Astrocyte (in vitro differentiated cells and primary cell): ENCODE measurements around the gene PUM2. TPM values are rescaled to one million over a fixed set of nuclear protein-coding genes. Genes with fewer than 3 reads are reported as not detected.

ENCODE experiments used
- DNase-seq: peaks from one replicate; pipeline ENCODE4 v3.0.0-alpha.2; 2010; ENCODE audit warnings: low read depth
- FAIRE-seq: peaks from 2 replicates; lab custom pipeline; 2011; peaks lifted over from hg19 to GRCh38; lab: Jason Lieb, UNC
- H2AFZ ChIP-seq: 2 replicates; pipeline ENCODE4 v1.6.0; 2012; ENCODE audit warnings: low read depth, low read length, inconsistent platforms
- H3K27ac ChIP-seq: 2 replicates; pipeline ENCODE4 v1.5.1; 2011; ENCODE audit warnings: low read depth, low read length, inconsistent platforms
- H3K27me3 ChIP-seq: 2 replicates; pipeline ENCODE4 v1.6.0; 2011; ENCODE audit warnings: low read length, inconsistent platforms; ENCODE audit not compliant: insufficient read depth
- H3K36me3 ChIP-seq: 2 replicates; pipeline ENCODE4 v1.5.1; 2011; ENCODE audit warnings: low read length, inconsistent platforms; ENCODE audit not compliant: insufficient read depth
- H3K4me1 ChIP-seq: 2 replicates; pipeline ENCODE4 v1.5.1; 2011; ENCODE audit warnings: low read length, inconsistent platforms; ENCODE audit not compliant: insufficient read depth
- H3K4me2 ChIP-seq: 2 replicates; pipeline ENCODE4 v1.6.0; 2012; ENCODE audit warnings: low read length, inconsistent platforms
- H3K4me3 ChIP-seq: 2 replicates; pipeline ENCODE4 v1.5.1; 2011; ENCODE audit warnings: low read depth, mild to moderate bottlenecking, low read length, inconsistent platforms; ENCODE audit not compliant: insufficient read depth
- H3K79me2 ChIP-seq: 2 replicates; pipeline ENCODE4 v1.6.0; 2012; ENCODE audit warnings: mild to moderate bottlenecking, low read length, inconsistent platforms; ENCODE audit not compliant: insufficient read depth
- H3K9ac ChIP-seq: 2 replicates; pipeline ENCODE4 v1.6.0; 2012; ENCODE audit warnings: mild to moderate bottlenecking, low read length, inconsistent platforms
- H3K9me3 ChIP-seq: 2 replicates; pipeline ENCODE4 v1.5.1; 2012; ENCODE audit warnings: low read depth, mild to moderate bottlenecking, low read length, inconsistent platforms; ENCODE audit not compliant: insufficient read depth
- H4K20me1 ChIP-seq: 2 replicates; pipeline ENCODE4 v1.6.0; 2012; ENCODE audit warnings: low read length, inconsistent platforms; ENCODE audit not compliant: insufficient read depth
- H3K27ac Mint-ChIP-seq: one replicate; pipeline ENCODE4 v1.8.0; 2021; ENCODE audit warnings: mild to moderate bottlenecking, mixed read lengths; ENCODE audit not compliant: unreplicated experiment
- H3K27me3 Mint-ChIP-seq: one replicate; pipeline ENCODE4 v1.8.0; 2021; ENCODE audit warnings: low read depth, mixed read lengths; ENCODE audit not compliant: unreplicated experiment
- H3K36me3 Mint-ChIP-seq: one replicate; pipeline ENCODE4 v1.8.0; 2021; ENCODE audit warnings: low read depth, mixed read lengths; ENCODE audit not compliant: unreplicated experiment
- H3K4me1 Mint-ChIP-seq: one replicate; pipeline ENCODE4 v1.8.0; 2021; ENCODE audit warnings: low read depth, mixed read lengths; ENCODE audit not compliant: unreplicated experiment
- H3K4me3 Mint-ChIP-seq: one replicate; pipeline ENCODE4 v1.8.0; 2021; ENCODE audit warnings: mild to moderate bottlenecking, moderate library complexity, mixed read lengths; ENCODE audit not compliant: unreplicated experiment
- H3K9me3 Mint-ChIP-seq: one replicate; pipeline ENCODE4 v1.8.0; 2021; ENCODE audit warnings: mild to moderate bottlenecking, mixed read lengths; ENCODE audit not compliant: unreplicated experiment
- CTCF ChIP-seq: IDR thresholded peaks from 2 replicates; pipeline ENCODE4 v1.5.1; 2011; ENCODE audit warnings: low read depth, mild to moderate bottlenecking, inconsistent platforms, low read length, moderate library complexity; ENCODE audit not compliant: insufficient read depth
- EZH2 ChIP-seq: IDR thresholded peaks from 2 replicates; pipeline ENCODE4 v1.6.1; 2012; ENCODE audit warnings: mild to moderate bottlenecking, low read length, inconsistent platforms; ENCODE audit not compliant: insufficient read depth
- total RNA-seq: library from RNA; stranded (reverse); gene quantifications from 2 replicates; pipeline ENCODE4 v1.2.1, GENCODE V29; 2021

Gene PUM2
- total RNA-seq, 1 donor from 2014 or later, result 69.4 TPM

- Mint-ChIP-seq H3K4me1 (peaks cover 6% of the 10 kb centered on the region), H3K36me3 (peaks cover 24% of the 10 kb centered on the region), H3K27me3 (peaks cover 18% of the 10 kb centered on the region), H3K9me3 (no peaks in the 10 kb centered on the region), H3K27ac (no peak overlapping the region), H3K4me3 (no peak overlapping the region)
- H3K9ac ChIP-seq, result no peak overlapping the region
- H3K27me3 ChIP-seq, result no peaks in the 10 kb centered on the region
- H3K4me2 ChIP-seq, result no peak overlapping the region
- H3K36me3 ChIP-seq, result peaks cover 4% of the 10 kb centered on the region
- no peak overlapping the region for H3K27ac ChIP-seq
- TF ChIP-seq CTCF (no peak), EZH2 (no peak)
- no peaks in the 10 kb centered on the region for H3K9me3 ChIP-seq
- H4K20me1 ChIP-seq, result peaks cover 1% of the 10 kb centered on the region
- no peak overlapping the region for H2AFZ ChIP-seq
- H3K4me3 ChIP-seq, result no peak overlapping the region
- FAIRE-seq (no peak), DNase-seq (no peak)
- H3K79me2 ChIP-seq, result peaks cover 3% of the 10 kb centered on the region
- H3K4me1 ChIP-seq, result no peaks in the 10 kb centered on the region
Observed at GRCh38 chr2:20201671-20202070, 149.0 kb downstream of the PUM2 start.

DNA sequence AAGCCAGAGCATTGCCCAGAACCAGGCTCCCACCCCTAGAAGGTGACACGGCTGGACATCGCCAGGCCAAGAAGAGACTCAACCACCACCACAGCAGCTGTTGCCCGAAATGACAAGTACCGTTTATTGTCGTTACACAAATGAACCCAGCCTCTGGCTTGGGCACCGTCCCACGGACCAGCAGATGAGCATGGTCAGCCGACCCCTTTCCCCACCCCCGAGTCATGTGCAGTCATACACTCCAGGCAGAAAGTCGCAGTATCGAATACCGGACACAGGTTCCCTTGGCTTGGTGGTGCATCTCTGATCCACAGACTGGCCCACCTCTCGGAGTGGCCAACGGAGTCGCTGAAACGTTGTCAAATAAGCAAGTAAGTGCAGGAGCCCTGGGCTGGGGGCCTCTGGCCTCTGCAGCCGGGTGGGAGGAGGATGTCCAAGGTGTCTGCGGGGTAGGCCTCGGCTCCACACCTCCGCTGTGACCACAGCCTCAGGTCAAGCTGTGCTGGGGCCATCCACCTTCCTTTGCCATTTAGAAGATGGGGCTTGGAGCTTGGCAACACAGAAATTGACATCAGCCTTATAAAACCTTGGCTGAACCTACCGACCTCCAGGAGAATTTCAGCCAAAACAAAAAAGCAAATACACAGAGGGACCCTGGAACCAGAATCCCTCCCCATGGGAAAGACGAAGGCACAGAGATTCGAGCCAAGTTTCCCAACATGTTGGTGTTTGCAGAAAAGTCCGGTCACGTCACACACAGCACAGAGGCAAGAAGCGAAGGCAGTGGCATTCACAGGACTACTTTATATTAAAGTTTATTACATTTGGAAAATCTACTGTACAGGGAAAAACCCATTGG is 149.7 kb downstream of the PUM2 start:
- peaks cover 2% of the 10 kb centered on the region for H3K79me2 ChIP-seq
- no peak for FAIRE-seq
- H3K9ac ChIP-seq, result no peak overlapping the region
- H3K27ac Mint-ChIP-seq, result no peak overlapping the region
- no peak overlapping the region for H2AFZ ChIP-seq
- peaks cover 18% of the 10 kb centered on the region for H3K27me3 Mint-ChIP-seq
- no peak overlapping the region for H3K4me3 ChIP-seq
- H3K36me3 ChIP-seq, result peaks cover 4% of the 10 kb centered on the region
- TF ChIP-seq CTCF, result no peak
- no peak for TF ChIP-seq EZH2
- H3K4me2 ChIP-seq, result no peak overlapping the region
- H3K36me3 Mint-ChIP-seq, result peaks cover 24% of the 10 kb centered on the region
- DNase-seq, result no peak
- no peaks in the 10 kb centered on the region for H3K9me3 Mint-ChIP-seq
- H3K9me3 ChIP-seq, result no peaks in the 10 kb centered on the region
- H3K4me3 Mint-ChIP-seq, result no peak overlapping the region
- H4K20me1 ChIP-seq, result no peaks in the 10 kb centered on the region
- no peaks in the 10 kb centered on the region for H3K27me3 ChIP-seq
- peaks cover 6% of the 10 kb centered on the region for H3K4me1 Mint-ChIP-seq
- no peaks in the 10 kb centered on the region for H3K4me1 ChIP-seq
- H3K27ac ChIP-seq, result no peak overlapping the region

- no peak overlapping the region for H3K27ac ChIP-seq
- no peak overlapping the region for H3K4me2 ChIP-seq
- no peaks in the 10 kb centered on the region for H4K20me1 ChIP-seq
- no peaks in the 10 kb centered on the region for H3K27me3 ChIP-seq
- peaks cover 18% of the 10 kb centered on the region for H3K27me3 Mint-ChIP-seq
- FAIRE-seq (no peak), DNase-seq (no peak)
- no peaks in the 10 kb centered on the region for H3K9me3 Mint-ChIP-seq
- H3K36me3 Mint-ChIP-seq, result peaks cover 24% of the 10 kb centered on the region
- peaks cover 4% of the 10 kb centered on the region for H3K36me3 ChIP-seq
- TF ChIP-seq CTCF, result no peak
- TF ChIP-seq EZH2, result no peak
- H3K4me1 Mint-ChIP-seq, result peaks cover 6% of the 10 kb centered on the region
- H3K9ac ChIP-seq, result no peak overlapping the region
- no peak overlapping the region for H3K27ac Mint-ChIP-seq
- no peak overlapping the region for H3K4me3 Mint-ChIP-seq
- H3K4me3 ChIP-seq, result no peak overlapping the region
- H3K4me1 ChIP-seq, result no peaks in the 10 kb centered on the region
- no peaks in the 10 kb centered on the region for H3K9me3 ChIP-seq
- no peak overlapping the region for H2AFZ ChIP-seq
- H3K79me2 ChIP-seq, result no peaks in the 10 kb centered on the region
Observed at GRCh38 chr2:20199633-20200270, 150.9 kb downstream of the PUM2 start.
